Esophagus squamous epithelium (tissue), 5 donors: Measurements from ENCODE around the gene DPRX. TPM values are rescaled to one million over a fixed set of nuclear protein-coding genes. Genes with fewer than 3 reads are reported as not detected.

Source experiments
- DNase-seq: peaks from one replicate; lab custom pipeline; 2025; lab: John Stamatoyannopoulos, UW
- H3K27ac ChIP-seq, 4 donors: fragments of 200-600 bp; sonication (generic); one replicate each; pipeline ENCODE4 v1.5.1; 2016 to 2019; ENCODE audit warnings: mild to moderate bottlenecking in 1 of 4
- H3K27me3 ChIP-seq, 4 donors: fragments of 200-600 bp; sonication (generic); 1 replicate in 3 of 4; 2 replicates in 1 of 4; pipeline versions ENCODE4 v1.5.1 to v1.6.0; 2017 to 2021; ENCODE audit warnings: antibody characterized with exemption in 1 of 4
- H3K36me3 ChIP-seq, 3 donors: fragments of 200-600 bp; sonication (generic); one replicate each; pipeline ENCODE4 v1.5.1; 2016 to 2019
- H3K4me1 ChIP-seq, 3 donors: fragments of 200-600 bp; sonication (generic); one replicate each; pipeline ENCODE4 v1.5.1; 2017 to 2019
- H3K4me3 ChIP-seq, 4 donors: fragments of 200-600 bp; sonication (generic); 1 replicate in 3 of 4; 2 replicates in 1 of 4; pipeline ENCODE4 v1.5.1; 2016 to 2019; ENCODE audit warnings: mild to moderate bottlenecking in 2 of 4, moderate library complexity in 1 of 4
- H3K9me3 ChIP-seq, 3 donors: fragments of 200-600 bp; sonication (generic); one replicate each; pipeline ENCODE4 v1.5.1; 2016 to 2019
- CTCF ChIP-seq, 6 experiments: fragments of 450-650 bp in 4 of 6; fragments of 200-600 bp in 2 of 6; sonication (generic) in 2 of 6; IDR thresholded peaks; one replicate each; pipeline ENCODE4 v1.5.1; 2016 to 2019; ENCODE audit warnings: antibody characterized with exemption in 6 of 6, mild to moderate bottlenecking in 4 of 6, moderate library complexity in 4 of 6
- POLR2A ChIP-seq, 4 donors: fragments of 450-650 bp; IDR thresholded peaks; one replicate each; pipeline ENCODE4 v1.6.1; 2017; ENCODE audit warnings: antibody characterized with exemption in 4 of 4, mild to moderate bottlenecking in 4 of 4, moderate library complexity in 3 of 4
- WGBS, 2 donors: methylation state at CpG; one replicate each; pipeline ENCODE4 v1.1.5; 2018; 5-methylcytosine and 5-hydroxymethylcytosine counted together
- intact Hi-C: fragments of 100-400 bp; cut with DNase I; formaldehyde crosslinking; loops from one replicate; pipeline ENCODE4 v1.15.0; 2022
- total RNA-seq, 4 donors: library from RNA; depleted of rRNA; stranded (reverse); fragments of >200 nt; gene quantifications; one replicate each; pipeline ENCODE4 v1.1.0, GENCODE V29; 2016
- donor health status: DM: yes; HTN: yes; CAD: no.

Gene DPRX
- not detected for total RNA-seq

GRCh38 chr19:53631949-53632407 lies at the start of gene DPRX:
Gene DPRX (plus strand): TSS chr19:53631999. CDS start chr19:53632107, 108 bp downstream.
- H3K4me3 ChIP-seq, result no peak within 1 kb of the TSS

GRCh38 chr19:53583181-53583580 lies 48.6 kb upstream of the DPRX start:
- Histone ChIP-seq H3K36me3 (peaks cover 0 to 22% (median 0%) of the 10 kb centered on the region in 3 donors), H3K4me1 (no peaks in the 10 kb centered on the region), H3K27ac (no peak overlapping the region), H3K4me3 (no peak overlapping the region), H3K27me3 (no peaks in the 10 kb centered on the region), H3K9me3 (peaks cover 0 to 42% (median 9%) of the 10 kb centered on the region in 3 donors)
- 76 to 86% methylated on average over 3 of the region's 3 CpGs for WGBS, 2 donors
- DNase-seq, result no peak
- intact Hi-C loops, result no loop called here
- TF ChIP-seq CTCF (IDR thresholded peaks at IDR 0.05), result no peak
- TF ChIP-seq POLR2A (IDR thresholded peaks at IDR 0.05), result no peak

More at GRCh38 chr19:53631949-53632407, at the start of gene DPRX:
- Histone ChIP-seq H3K4me1 (no peaks in the 10 kb centered on the region), H3K9me3 (no peaks in the 10 kb centered on the region), H3K36me3 (no peaks in the 10 kb centered on the region), H3K27me3 (no peaks in the 10 kb centered on the region), H3K27ac (no peak within 1 kb of the TSS)
- no peak for DNase-seq
- TF ChIP-seq POLR2A (IDR thresholded peaks at IDR 0.05) (no peak), CTCF (IDR thresholded peaks at IDR 0.05) (no peak)
- WGBS, 2 donors, result 85 to 87% methylated on average over 17 of the region's 17 CpGs
- intact Hi-C loops, result no loop called here

- no peaks in the 10 kb centered on the region for H3K27me3 ChIP-seq
- H3K36me3 ChIP-seq, result no peaks in the 10 kb centered on the region
- H3K4me1 ChIP-seq, result no peaks in the 10 kb centered on the region
- intact Hi-C loops, result no loop called here
- no peak for TF ChIP-seq POLR2A (IDR thresholded peaks at IDR 0.05)
- no peak for TF ChIP-seq CTCF (IDR thresholded peaks at IDR 0.05)
- no peak overlapping the region for H3K27ac ChIP-seq
- no peak for DNase-seq
- 94 to 96% methylated on average over 6 of the region's 6 CpGs for WGBS, 2 donors
- H3K4me3 ChIP-seq, result no peak overlapping the region
- H3K9me3 ChIP-seq, result peaks cover 0 to 11% (median 0%) of the 10 kb centered on the region in 3 donors
Observed at GRCh38 chr19:53586277-53586691, 45.5 kb upstream of the DPRX start.

GRCh38 chr19:53594811-53595509 lies 36.8 kb upstream of the DPRX start:
- Histone ChIP-seq H3K27ac (no peak overlapping the region), H3K4me3 (no peak overlapping the region)
- no peak for DNase-seq

More at GRCh38 chr19:53594811-53595509, 36.8 kb upstream of the DPRX start:
- Histone ChIP-seq H3K27me3 (no peaks in the 10 kb centered on the region), H3K9me3 (peaks cover 0 to 8% (median 0%) of the 10 kb centered on the region in 3 donors), H3K36me3 (no peaks in the 10 kb centered on the region), H3K4me1 (no peaks in the 10 kb centered on the region)
- intact Hi-C loops, result no loop called here
- WGBS, 2 donors, result 49 to 57% methylated on average over 5 to 9 of the region's 14 CpGs
- no peak for TF ChIP-seq CTCF (IDR thresholded peaks at IDR 0.05)
- TF ChIP-seq POLR2A (IDR thresholded peaks at IDR 0.05), result no peak
